Activated effector memory CD4-positive, alpha-beta T cell treated with Interleukin-2 at 50 U/mL for 16 hours (primary cell): ENCODE measurements around the gene FAM193A.
A peak's percentile ranks its signal among the peaks of the same experiment; 100 is the strongest.
"Not testable (repeated sequence)": the region's sequence is repeated elsewhere in the genome, so short reads cannot be mapped to it uniquely, and the experiment has no call there.

ENCODE experiments used
- DNase-seq: peaks from one replicate; pipeline ENCODE4 v3.0.0-alpha.2; 2020

FAM193A gene

DNA sequence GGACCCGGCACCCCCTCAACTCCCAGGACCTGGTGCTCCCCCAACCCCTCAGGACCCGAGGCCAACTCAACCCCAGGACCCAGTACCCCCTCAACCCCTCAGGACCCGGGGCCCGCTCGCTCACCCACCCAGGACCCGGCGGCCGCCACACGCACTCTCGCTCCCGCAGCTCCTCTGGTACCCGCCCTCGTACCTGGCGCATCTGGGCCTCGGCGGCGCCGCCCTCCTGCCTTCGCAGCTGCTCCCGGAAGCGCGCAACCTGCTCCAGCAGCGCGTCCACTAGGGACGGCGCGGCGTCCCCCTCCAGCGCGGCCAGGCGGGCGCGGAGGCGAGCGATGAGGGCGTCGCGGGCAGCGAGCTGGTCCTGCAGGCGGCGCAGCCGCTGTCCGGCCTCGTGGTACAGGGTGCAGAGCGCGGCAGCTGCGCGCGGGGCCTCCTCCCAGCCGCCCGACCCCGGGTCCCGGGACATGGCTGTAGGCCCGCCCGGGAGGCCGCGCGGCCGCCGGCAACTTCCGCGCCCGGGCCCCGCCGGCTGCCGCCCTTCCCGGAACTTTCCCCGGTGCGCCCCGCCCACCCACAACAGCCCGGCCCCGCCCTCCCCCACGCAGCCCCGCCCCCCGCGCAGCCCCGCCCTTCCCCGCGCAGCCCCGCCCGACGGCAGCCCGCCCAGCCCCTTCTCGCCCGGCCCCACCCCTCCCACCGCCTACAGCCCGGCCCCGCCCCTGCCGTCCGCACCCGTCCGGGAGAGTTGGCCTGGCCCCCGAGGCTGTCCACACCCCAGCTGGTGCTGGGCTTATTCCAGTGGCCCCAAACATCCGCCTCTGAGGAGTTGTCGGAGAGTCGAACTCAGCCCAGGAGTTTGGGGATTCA lies 219.6 kb downstream of the FAM193A start, which contains the start of gene TNIP2:
Gene TNIP2 (minus strand): TSS at position 516 of the 870 bp plus-strand sequence. CDS start 47 bp downstream, at position 469.
- peak; percentile 73 for DNase-seq

DNA sequence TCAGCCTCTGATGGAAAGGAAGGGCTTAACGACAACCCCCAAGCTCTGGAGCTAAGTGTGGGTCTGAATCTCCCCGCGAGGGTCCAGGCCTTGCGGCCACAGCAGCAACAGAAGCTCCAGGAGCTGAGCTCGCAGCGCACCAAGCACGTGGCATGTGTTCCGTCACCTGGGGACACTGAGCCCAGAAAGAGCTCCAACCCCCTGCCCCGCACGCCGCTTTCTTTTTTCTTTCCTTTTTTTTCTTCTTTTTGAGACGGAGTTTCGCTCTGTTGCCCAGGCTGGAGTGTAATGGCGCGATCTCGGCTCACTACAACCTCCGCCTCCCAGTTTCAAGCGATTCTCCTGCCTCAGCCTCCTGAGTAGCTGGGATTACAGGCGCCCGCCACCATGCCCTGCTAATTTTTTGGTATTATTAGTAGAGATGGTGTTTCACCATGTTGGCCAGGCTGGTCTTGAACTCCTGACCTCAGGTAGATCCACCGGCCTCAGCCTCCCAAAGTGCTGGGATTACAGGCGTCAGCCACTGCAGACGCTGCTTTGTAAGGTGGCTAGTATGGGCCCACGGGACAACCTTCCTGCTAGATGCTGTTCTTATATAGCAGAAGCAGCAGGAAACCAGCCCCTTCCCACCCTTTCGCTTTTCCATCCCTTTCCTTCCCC lies 220.4 kb downstream of the FAM193A start:
- no peak for DNase-seq

DNA sequence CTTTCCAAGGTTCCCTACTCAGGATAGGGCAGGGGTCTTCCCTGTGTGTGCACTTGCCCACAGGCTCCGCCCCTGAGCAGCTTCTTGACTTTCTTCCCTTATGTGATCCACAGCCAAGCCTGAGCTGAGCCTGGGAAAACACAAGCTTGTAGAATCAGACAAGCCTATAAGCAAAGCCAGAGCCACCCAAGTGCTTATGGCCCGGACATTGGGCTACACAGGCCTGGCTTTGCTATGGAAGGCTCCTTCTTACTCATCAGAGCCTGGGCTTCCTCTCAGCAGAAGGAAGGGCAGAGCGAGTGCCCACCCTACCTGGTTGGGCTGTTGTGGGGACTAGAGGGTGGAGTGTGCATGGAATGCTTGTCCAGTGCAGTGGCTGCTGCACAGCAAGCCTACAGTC lies 221.0 kb downstream of the FAM193A start:
- DNase-seq = no peak

DNA sequence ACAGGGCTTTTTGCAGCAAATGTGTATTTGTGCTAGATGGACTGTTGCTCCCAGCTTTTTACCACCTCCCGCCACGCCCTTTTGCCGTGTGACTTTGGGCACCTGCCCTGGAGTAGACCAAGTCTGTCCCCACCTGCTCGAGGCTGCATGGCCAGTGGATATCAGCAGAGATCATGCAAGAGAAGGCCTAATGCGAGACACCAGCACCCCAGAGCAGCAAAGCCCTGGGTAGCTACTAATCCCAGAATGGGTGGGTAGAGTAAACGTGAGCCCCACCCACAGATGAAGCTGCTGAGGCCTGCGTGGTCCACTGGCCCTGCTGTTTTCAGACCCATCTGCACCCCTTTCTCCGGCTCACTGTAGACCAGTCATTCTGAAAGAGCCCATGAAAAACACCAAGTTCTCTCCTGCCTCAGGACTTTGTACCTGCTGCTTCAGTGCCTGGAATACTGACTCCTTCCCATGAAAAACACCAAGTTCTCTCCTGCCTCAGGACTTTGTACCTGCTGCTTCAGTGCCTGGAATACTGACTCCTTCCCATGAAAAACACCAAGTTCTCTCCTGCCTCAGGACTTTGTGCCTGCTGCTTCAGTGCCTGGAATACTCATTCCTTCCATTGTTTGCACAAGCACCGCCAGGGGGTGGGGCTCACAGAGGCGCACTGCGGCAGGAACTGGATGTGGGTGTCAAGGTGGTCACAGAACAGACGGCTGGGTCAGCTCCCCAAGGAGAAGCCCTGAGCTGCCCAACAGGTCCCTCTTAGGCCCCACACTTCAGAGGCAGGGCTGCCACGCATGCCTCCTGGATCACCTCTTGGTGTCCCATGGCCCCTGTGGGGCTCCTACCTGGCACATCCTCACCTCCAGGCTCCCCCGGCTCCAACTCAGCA lies 224.8 kb downstream of the FAM193A start:
- no peak for DNase-seq

DNA sequence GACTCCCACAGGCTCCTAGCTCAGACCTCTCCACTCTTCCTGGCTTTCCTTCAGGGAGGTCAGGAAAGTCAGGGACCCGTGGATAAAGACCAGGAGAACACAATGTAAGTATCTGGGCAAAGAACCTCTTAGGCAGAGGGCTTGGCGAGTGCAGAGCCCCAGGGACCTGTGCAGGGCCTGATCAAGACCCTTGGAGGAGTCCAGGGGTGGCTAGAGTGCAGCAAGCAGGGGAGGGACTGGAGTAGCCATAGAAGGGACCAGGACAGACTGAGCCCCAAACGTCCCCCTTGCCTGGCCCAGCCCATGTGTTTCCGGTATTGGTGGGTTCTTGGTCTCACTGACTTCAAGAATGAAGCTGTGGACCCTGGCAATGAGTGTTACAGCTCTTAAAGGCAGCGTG lies 225.6 kb downstream of the FAM193A start:
- DNase-seq = no peak

DNA sequence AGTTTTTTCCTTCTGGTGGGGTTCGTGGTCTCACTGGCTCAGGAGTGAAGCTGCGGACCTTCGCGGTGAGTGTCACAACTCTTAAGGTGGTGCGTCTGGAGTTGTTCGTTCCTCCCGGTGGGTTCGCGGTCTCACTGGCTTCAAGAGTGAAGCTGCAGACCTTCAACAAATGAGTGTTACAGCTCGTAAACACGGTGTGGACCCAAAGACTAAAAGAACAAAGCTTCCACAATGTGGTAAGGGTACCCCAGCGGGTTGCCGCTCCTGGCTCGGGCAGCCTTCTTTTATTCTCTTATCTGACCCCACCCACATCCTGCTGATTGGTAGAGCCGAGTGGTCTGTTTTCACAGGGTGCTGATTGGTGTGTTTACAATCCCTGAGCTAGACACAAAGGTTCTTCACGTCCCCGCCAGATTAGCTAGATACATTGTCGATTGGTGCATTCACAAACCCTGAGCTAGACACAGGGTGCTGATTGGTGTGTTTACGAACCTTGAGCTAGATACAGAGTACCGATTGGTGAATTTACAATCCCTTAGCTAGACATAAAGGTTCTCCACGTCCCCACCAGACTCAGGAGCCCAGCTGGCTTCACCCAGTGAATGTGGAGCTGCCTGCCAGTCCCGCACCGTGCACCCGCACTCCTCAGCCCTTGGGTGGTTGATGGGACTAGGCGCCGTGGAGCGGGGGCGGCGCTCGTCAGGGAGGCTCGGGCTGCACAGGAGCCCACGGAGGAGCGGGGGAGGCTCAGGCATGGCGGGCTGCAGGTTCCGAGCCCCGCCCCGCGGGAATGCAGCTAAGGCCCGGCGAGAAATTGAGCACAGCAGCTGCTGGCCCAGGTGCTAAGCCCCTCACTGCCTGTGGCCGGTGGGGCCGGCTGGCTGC lies 226.3 kb downstream of the FAM193A start:
- DNase-seq = not testable (repeated sequence)

DNA sequence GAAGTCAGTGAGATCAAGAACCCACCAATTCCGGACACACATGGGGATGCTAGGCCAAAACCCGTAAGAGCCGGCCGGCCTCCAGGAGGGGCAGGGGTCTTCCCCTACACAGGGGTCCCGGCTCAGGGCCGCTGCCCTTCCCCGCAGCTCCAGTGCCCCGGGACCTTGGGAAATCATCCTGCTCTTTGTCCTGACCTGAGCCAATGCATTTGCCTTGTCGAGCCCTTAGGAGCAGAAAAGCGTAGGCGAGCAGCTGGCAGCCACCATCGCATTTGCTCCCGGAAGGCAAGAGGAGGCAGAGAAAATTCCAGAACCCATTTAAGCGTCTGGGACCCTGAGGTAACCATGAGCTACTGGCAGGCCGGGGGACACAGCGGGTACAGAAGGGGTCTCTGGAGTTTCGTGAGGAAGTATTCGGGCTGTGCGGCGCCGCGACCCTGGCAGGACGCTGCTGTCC lies 227.1 kb downstream of the FAM193A start:
- no peak for DNase-seq

DNA sequence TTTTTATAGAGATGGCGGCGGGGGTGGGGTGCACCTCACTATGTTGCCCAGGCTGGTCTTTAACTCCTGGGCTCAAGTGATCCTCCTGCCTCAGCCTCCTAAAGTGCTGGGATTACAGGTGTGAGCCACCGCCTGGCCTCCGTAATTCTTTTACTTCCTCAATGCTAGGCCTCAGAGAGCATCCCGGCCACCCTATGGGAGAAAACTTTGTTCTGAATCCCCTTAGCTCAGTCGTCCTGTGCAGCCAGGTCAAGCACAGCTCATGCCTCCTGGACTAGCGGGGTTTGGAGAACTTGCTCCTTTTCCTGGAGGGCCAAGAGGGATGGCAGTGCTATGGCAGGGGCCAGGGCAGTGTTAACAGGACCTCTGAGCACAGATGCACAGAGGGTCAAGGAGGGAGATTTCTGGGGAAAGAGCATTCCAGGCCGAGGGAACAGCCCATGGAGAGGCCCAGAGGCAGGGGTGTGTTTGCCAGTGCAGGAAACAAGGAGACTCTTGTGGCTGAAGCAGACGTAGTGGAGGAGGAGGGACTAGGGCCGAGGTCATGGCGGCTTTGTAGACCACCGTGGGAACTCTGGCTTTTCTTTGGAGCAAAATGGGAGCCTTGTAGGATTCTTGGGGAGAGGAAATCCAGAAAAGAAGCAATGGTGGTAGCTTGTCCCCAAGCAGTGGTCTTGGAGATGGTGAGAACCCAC lies 229.5 kb downstream of the FAM193A start:
- no peak for DNase-seq

DNA sequence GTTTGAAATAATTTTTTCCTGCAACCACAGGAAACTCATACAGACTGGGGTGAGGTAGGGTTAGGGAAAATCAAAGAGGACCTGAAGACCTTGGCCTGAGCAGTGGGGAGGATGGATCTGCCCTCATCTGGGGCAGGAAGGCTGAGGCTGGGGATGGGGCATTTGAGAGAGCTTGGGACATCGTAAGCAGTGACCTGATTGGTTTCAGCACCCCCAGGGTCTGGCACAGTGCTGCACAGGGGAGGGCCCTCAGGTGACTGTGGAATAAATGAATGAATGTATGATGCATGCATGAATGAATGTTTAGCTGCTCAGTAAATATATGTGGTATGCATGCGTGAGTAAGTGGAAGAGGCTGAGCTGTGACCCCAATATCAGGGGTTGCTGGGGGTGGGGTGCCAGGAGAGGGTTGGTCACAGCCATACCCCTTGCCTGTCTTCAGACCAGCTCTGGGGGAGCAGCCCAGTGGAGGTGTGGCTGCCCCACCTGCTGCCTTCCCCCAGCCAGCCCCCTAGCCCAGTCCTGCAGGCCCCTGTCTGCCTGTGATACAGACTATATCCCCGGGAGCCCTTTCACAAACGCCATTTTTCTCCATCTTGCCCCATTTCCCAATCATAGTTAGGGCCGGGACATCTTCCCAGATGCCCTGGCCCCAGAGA lies 230.7 kb downstream of the FAM193A start:
- no peak for DNase-seq

DNA sequence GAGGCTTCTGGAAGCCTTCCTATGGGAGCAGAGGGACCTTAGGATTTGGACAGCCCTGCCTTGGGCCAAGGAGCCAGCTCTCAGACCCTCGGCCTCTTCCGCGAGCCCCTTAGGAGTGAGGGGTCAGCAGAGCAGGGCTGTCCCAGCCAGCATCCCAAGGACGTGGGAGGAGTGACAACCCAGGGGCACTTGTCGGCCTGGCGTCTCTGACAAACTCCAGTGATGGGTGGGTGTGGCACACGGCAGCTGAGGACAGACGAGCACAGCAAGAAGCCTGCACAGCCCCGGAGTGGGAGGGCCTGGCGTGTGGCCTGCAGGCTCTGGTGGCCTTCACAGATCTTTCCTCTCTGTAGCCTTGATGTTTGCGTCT lies 231.2 kb downstream of the FAM193A start:
- no peak for DNase-seq

DNA sequence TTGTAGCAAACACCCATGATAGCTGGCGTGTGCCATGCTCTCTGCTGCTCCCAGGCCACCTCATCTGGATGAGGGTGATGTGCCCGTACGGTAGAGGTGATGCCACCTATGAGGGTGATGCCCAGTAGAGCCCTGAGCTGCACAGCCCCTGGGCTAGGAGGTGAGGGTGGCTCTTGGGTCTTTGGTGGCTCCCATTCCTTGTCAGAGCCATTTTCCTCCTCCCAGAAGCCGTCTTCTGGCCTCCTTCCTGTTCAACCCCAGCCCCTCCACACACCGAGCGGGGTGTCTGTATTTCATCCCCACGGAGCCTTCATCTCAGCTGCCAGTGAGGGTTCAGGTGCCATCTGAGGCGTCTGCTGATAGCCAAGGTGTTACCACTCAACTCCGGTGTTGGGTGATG lies 231.7 kb downstream of the FAM193A start:
- DNase-seq = no peak

DNA sequence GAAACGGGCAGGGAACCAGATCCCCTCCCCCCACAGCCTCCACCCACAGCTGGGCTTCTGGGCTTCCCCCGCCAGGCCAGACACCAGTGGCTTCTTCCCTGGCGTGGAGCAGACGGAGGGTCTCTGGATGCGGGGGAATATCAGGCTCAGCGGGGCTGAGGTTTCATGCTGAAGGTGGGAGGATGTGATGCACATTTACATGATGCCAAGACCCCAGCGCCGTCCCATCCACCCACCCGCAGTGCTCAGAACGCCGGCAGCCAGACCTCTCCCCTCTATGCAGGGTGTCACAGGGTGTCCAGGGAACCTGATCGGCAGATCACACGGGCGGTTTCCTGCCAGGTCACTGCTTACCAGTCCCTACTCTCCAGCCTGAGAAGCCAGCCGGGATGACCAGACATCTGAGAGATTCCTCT lies 232.5 kb downstream of the FAM193A start:
- DNase-seq = no peak

DNA sequence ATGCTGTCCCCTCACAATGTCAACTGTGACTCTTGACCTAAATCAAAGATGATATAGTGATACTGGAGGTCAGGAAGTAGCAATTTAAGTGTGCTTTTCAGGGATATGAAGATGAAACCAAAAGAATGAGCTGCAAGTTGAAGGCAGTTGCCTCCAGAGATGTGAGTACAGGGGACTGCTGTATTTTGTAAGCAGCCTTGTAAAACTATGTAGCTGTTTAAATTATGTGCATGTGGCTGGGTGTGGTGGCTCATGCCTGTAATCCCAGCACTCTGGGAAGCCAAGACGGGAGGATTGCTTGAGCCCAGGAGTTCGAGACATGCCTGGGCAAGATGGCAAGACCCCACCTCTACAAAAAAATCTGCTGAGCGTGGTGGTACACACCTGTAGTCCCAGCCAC lies 234.8 kb downstream of the FAM193A start:
- no peak for DNase-seq

DNA sequence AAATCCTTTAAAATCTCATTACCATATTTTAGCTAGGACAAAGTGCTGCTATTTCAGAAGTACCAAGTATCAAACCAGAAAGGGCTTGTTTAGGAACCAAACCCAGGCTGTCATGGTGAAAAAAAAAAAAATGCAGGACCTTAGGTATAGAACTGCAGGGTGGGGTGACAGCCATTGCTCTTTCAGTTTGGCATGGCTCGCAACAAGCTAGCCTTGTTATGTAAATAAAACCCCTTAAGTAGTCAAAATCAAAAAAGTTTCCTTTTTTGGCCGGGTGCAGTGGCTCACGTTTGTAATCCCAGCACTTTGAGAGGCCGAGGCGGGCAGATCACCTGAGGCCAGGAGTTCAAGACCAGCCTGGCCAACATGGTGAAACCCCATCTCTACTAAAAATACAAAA lies 244.2 kb downstream of the FAM193A start:
- not testable (repeated sequence) for DNase-seq

DNA sequence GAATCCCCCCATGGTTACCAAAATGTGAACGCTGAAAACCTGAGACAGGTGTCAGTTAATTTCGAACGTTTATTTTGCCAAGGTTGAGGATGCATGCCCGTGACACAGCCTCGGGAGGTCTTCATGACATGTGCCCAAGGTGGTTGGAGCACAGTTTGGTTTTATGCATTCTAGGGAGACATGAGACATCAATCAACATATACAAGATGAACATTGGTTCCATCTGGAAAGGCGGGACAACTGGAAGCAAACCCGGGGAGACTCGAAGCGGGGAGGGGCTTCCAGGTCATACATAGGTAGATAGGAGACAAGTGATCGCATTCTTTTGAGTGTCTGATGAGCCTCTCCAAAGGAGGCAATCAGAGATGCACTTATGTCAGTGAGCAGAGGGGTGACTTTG lies 245.5 kb downstream of the FAM193A start:
- DNase-seq = no peak
